ENCODE data around the gene C4A.

C4A gene

DNA sequence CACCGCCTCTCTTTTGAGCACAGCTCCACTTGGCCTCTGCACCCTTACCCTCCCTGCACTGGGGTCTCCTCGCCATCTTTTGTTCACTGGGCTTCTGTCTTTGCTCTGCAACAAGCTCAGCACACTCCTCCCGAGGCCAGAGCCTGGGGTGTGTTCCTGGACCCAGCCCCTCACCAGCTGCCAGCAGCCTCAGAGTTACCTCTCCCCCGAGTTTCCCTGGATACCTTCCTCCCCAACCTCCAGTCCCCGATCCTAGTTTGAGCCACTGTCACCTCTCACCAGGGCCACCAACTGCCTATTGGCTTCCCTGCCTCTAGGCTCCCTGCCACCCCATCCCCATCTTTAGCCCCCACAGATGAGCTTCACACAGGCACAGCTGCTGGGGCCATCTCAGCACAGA, 68.7 kb downstream of the C4A start:
- TF ChIP-seq, protein P1, sequence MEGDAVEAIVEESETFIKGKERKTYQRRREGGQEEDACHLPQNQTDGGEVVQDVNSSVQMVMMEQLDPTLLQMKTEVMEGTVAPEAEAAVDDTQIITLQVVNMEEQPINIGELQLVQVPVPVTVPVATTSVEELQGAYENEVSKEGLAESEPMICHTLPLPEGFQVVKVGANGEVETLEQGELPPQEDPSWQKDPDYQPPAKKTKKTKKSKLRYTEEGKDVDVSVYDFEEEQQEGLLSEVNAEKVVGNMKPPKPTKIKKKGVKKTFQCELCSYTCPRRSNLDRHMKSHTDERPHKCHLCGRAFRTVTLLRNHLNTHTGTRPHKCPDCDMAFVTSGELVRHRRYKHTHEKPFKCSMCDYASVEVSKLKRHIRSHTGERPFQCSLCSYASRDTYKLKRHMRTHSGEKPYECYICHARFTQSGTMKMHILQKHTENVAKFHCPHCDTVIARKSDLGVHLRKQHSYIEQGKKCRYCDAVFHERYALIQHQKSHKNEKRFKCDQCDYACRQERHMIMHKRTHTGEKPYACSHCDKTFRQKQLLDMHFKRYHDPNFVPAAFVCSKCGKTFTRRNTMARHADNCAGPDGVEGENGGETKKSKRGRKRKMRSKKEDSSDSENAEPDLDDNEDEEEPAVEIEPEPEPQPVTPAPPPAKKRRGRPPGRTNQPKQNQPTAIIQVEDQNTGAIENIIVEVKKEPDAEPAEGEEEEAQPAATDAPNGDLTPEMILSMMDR (conservative IDR thresholded peaks at IDR 0.05; ENCODE audit: low read depth, low read length): no peak
- peaks cover 72% of the 10 kb centered on the region for H3K27me3 ChIP-seq (ENCODE audit: insufficient read depth, low read depth)
- H3K4me2 ChIP-seq: no peak overlapping the region

More for the DNA sequence above, 68.7 kb downstream of the C4A start:
- H3K79me2 ChIP-seq (ENCODE audit: insufficient read depth, low read depth): no peaks in the 10 kb centered on the region
- H3K27ac ChIP-seq: no peak overlapping the region
- no peaks in the 10 kb centered on the region for H4K20me1 ChIP-seq (ENCODE audit: insufficient read depth)
- H3K9ac ChIP-seq: no peak overlapping the region
- no peak overlapping the region for H2AFZ ChIP-seq (ENCODE audit: low read depth)
- H3K36me3 ChIP-seq (ENCODE audit: insufficient read depth): no peaks in the 10 kb centered on the region
- H3K4me3 ChIP-seq (IDR thresholded peaks at IDR 0.05; ENCODE audit: insufficient read depth, low read depth, low read length): no peak overlapping the region
- H3K4me1 ChIP-seq (ENCODE audit: low read depth, poor library complexity, severe bottlenecking): no peaks in the 10 kb centered on the region

Measured in KMS-11 (cell line).